MG63 (cell line): Measurements from ENCODE around the gene KLHL6. TPM values are rescaled to one million over a fixed set of nuclear protein-coding genes. Genes with fewer than 3 reads are reported as not detected.

Source experiments
- DNase-seq: peaks from one replicate; pipeline ENCODE4 v3.0.0-alpha.2; 2020
- H3K27me3 ChIP-seq: fragments of 250-450 bp; sonication (Bioruptor Pico); 2 replicates; pipeline ENCODE4 v1.5.1; 2020; ENCODE audit warnings: mild to moderate bottlenecking, moderate library complexity
- H3K36me3 ChIP-seq: fragments of 250-450 bp; sonication (Bioruptor Pico); 2 replicates; pipeline ENCODE4 v1.5.1; 2020; ENCODE audit warnings: mild to moderate bottlenecking, moderate library complexity
- H3K4me3 ChIP-seq: fragments of 250-450 bp; sonication (Bioruptor Pico); 2 replicates; pipeline ENCODE4 v1.5.1; 2020; ENCODE audit warnings: mild to moderate bottlenecking, moderate library complexity
- H3K9me3 ChIP-seq: fragments of 250-450 bp; sonication (Bioruptor Pico); 2 replicates; pipeline ENCODE4 v1.5.1; 2020; ENCODE audit warnings: mild to moderate bottlenecking, moderate library complexity
- total RNA-seq: library from RNA; depleted of rRNA; stranded (reverse); fragments of >200 nt; shearing (Covaris generic); gene quantifications from 2 replicates; pipeline ENCODE4 v1.2.3, GENCODE V29; 2014; ENCODE audit warnings: low replicate concordance; rRNA removed

KLHL6 gene
- total RNA-seq, 1 experiment from 2014 or later = not detected

- Histone ChIP-seq H3K36me3 (no peaks in the 10 kb centered on the region), H3K4me3 (no peak overlapping the region), H3K9me3 (peaks cover 2% of the 10 kb centered on the region; the same call in 1 of the 2 replicates), H3K27me3 (0 out of 2 replicates have a peak, but pooled peaks cover 2% of the 10 kb centered on the region)
- DNase-seq = no peak
Measured at GRCh38 chr3:183437666-183438564, 117.6 kb downstream of the KLHL6 start.

Other genes with a start within 250 kb of the KLHL6 start
- gene MCF2L2, start 127.1 kb downstream of the KLHL6 start, total RNA-seq = not detected in 2 replicates
- gene KLHL24, start 79.9 kb upstream of the KLHL6 start, total RNA-seq = 13.4 and 36.8 TPM in 2 replicates
- 26.6 and 34.6 TPM in 2 replicates for gene YEATS2, start 142.1 kb upstream of the KLHL6 start, total RNA-seq